ENCODE measurements around the gene HS3ST5.
A peak's percentile ranks its signal among the peaks of the same experiment; 100 is the strongest.
"Not testable (repeated sequence)": the region's sequence is repeated elsewhere in the genome, so short reads cannot be mapped to it uniquely, and the experiment has no call there.

Gene HS3ST5

DNA sequence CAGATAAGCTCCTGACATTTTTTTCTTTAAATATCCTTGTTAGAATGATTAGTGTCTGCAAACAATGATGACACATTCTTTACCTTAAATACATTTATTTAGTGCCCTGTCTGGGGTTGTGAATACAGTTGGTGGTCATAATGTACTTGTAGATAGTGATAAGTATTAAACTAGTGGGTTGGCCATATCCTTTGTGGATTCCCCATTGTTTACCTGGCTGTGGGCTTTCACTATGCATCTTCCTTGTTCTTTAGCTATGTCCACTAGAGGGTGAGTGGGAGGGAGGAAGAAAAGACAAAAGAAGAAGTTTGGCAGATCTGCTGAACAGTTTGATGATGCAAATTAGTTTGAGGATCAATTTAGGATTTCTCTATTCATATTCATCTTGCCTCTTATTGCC lies 15.7 kb downstream of the HS3ST5 start:
- no peak for DNase-seq

DNA sequence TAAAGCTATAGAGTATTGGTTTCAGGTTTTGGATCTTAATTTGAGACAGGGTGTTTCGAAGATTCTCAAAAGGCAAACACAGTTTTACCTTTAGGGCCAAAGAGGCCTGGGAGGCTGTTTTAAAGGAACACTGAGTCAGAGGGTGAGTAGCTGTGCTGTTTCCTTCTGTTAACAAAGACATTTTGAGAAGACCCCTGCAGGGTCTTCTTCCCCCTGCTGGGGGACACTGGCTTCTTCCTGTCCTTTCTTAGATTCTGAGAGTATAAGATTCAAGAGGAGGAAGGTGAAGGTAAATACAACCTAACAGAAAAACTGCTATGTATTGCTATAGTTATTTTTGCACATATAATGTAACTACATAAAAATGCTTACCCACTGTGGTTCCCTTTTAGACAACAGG lies 19.0 kb downstream of the HS3ST5 start:
- DNase-seq = no peak

DNA sequence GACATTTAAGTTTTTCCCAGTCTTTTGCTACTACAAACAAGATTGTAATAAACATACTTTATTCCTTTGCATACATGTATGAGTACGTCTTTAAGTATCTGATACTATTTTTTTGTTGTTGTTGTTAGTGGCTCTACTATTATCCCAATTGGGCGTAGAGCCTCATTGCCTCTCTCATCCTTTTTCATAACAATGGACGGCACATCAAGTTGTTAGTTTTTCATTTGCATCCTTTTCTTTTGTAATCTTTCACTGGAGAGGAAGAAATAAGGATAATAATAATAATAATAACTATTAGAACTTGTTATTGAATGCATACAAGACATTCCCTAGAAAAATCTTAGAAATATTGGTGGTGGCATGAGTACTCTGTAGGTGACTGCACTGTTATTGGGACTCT lies 23.1 kb downstream of the HS3ST5 start:
- no peak for DNase-seq

DNA sequence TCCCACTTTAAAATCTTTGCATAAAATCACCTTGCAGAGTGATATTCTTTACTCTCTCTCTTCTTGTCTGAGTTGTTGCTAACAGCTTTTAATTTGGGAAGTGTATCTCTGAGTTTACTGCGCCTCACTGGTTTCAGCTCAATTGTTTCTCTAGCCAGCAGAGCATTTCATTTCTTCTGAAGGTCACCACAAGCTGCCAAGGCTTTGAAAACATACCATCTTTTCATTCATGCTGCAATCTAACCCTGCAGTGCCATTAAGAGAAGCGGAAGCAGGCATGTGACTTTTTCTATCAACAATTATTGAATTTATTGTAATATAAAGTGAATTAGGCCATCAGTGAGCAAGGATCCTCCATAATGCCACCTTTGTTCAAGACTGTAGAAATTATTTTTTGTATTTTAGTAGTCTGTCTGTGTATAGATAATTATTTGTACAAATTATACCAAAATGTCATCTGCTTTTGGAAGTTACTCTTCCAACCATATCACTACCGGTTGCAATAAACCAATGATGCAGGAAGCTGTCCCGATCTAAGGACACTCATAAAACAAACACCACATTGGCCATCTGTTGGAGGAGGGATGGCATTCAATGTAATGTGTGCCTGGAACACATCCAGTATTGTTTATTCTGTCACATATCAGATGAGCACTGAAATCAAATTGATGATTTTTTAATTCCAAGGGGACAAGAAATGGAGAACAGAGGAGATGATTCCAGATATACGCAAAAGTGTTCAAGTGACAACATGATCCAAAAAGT lies 26.8 kb downstream of the HS3ST5 start:
- DNase-seq = no peak

DNA sequence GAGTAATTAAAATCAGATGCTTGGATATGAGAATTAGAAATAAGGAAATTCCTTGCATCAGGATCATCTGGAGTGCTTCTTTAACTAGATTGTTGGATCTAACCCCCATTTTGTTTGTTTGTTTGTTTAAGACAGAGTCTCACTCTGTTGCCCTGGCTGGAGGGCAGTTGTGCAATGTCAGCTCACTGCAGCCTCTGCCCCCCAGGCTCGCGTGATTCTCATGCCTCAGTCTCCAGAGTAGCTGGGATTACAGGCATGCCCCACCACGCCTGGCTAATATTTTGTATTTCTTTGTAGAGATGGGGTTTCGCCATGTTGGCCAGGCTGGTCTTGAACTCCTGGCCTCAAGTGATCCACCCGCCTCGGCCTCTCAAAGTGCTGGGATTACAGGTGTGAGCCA lies 29.0 kb downstream of the HS3ST5 start:
- DNase-seq = not testable (repeated sequence)

DNA sequence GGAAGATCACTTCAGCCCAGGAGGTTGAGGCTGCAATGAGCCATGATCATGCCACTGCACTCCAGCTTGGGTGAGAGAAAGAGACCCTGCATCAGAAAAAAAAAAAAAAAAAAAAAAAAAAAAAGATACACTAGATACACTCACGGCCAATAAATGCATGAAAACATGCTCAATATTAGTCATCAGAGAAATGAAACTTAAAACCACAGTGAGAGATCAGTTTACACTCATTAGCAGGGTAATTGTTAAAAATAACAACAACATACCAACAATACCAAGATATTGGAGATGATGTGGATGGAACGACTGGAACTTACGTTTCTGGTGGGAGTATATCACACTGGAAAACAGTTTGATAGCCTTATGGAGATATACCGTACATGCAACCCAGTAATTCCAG lies 29.9 kb downstream of the HS3ST5 start:
- no peak for DNase-seq

DNA sequence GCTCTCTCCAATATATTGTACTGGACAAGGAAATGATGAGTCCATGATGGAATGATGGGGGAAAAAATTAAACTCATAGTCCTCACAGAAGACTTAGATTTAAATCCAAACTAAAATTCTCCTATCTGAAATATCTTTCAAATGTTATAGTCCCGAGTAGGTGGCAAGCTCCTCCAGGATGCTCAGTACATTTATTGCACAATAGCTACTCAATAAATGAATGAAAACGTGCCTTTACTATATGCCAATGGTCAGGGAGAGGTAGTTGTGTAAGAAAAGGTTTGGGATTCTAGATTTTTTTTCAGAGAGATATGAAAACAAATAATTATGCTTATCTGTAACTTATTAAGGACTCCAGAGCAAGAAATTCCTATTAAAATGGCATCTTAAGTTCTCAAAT lies 32.8 kb downstream of the HS3ST5 start:
- DNase-seq = no peak

DNA sequence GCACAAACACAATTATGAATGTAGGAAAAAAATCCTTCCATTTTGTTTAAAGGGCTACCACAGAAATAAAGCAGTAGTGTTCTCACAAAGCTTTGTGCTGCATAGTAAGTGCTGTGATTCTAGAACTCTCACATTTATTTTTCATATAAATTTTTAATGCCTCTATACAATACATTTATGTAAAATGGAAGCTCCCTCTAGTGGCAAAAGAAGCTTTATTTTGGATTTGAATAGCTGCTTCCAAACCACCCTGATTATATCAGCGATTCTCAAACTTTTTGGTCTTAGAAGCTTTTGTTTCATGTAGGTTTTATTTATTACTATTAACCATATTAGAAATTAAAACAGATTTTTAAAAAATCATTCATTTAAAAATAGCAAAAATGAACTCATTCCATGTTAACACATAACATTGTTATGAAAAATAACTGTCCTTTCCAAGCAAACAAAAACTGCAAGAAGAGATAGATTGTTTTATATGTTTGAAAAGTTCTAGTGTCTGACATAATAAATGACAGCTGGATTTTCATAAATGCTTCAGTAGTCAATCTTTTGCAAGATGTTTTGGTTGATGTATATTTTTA lies 38.4 kb downstream of the HS3ST5 start:
- DNase-seq = no peak

DNA sequence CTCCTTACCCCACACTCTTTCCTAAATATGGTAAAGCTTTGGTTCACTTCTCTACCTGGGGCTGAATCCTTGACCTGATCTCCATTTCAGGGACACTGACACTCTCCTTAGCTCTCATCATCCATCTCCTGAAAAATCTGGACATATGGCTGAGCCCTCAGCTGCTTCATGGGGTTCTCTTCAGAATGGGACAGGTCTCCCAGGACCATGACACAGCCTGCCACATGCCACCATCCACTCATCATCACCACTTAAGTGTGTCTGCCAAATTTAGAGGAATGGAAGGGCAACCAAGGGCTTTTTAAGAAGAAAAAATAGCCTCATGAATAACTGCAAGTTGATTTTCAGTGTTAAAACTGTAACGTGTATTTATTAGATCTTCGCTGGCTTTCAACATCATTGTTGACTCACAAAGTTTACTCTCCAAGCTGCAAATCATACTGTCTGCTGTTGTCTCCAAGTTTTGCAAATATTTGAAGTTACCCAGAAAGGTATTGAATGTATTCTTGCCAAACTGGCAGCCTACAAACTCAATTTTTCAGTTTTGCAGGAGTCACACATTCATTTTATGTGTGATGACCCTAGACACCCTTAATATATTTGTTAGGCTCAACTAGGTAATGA lies 41.1 kb downstream of the HS3ST5 start:
- no peak for DNase-seq

DNA sequence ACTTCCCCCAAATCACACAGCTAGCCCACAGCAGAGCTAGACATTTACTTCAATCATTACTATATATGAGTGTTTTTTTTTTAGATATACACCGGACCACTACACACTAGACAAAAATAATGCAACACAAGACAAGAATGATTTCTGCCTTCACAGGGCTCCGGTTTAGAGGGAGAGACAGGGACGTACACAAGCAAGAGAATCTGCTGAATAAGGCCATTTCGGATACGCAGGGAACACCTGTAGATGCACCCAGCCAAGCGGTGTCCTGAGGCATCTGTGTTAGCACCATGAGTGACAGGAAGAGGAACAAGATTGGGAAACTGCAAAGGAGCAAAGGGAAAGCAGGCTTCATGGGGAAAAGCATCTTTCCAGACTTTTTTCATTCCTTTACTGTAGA lies 45.7 kb downstream of the HS3ST5 start:
- DNase-seq = no peak

DNA sequence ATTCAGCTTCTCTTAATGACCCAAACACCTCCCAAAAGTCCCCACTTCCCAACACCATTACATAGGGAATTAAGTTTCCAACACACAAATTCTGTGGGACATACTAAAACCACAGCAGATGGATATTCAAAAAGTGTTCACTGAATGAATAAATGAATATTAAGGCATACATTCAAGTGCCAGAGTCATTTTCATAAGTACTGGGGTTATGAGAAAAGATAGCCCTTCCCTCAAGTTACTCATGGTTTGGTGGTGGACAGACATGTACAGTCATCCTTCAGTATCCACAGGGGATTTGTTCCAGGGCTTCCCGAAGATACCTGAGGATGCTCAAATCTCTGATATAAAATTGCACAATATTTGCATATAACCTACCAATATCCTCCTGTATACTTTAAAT lies 50.4 kb downstream of the HS3ST5 start:
- no peak for DNase-seq

DNA sequence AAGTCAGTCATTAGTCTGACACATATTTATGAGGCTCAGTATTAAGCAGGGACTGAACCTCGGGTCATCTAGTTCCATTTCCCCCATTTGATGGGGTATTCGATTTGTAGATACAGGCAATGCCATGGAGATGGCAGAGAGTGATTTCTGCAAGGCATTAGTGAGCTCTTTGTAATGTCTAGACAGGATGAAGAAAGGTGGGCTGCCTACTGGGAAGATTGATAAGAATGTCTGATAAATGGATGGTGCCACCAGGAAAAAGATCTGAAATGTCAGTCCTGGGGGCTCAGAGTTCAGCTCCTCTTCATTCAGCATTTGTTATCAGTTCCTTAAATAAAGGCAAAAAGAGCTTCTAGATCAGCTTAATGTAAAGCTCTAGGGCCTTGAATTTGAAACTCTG lies 51.4 kb downstream of the HS3ST5 start:
- DNase-seq = no peak

DNA sequence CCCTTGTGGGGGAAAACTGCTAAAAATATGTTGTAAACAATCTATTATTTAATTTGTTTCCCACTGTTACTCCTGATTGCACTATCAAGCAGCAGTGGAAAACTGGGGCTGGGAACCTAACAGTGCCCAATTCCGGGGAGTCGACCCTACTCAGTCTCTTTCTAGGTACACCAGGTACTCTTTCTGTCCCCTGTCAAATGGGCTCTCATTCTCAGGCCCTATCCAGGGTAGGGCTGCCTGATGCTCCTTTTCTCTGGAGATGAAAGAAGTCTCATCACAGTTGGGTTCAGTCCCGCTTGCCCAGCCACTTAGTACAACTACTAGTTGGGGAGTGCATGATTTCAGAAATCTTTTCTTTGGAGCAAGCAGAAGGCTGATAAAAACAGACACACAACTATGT lies 52.0 kb downstream of the HS3ST5 start:
- no peak for DNase-seq

DNA sequence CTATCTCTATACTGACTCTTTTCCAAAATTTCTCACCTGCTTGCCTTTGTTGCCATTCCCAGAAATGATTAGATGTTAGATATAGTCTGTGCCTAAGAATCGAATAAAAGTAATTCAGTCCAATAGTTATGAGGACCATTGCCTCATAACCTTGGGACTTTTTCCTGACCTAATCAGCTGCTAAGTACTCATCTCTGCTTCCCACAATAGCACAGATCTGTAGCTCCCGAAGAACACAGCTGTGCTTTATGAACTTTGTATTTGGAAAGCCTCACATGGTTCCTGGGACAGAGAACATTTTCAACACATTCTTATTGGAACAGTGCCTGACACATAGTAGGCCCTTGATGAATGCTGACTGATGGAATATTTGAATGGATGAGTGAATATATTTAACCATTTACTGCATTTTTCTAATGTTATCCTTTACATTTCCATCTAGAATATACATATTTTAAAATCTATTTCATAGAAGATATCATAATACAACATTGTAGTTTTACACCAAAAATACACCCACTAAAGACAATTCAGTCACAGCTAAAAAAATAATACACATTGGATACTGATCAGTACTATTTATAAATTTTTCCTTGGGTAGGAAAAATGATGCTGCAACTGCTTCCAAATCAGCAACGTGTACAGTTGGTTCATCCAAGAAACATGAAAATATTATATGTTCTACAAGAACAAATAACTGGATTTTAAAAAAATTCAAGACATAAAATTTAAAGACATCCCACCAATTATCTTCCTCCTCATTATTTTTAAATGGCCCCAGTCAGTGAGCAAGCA lies 53.9 kb downstream of the HS3ST5 start:
- DNase-seq = no peak

DNA sequence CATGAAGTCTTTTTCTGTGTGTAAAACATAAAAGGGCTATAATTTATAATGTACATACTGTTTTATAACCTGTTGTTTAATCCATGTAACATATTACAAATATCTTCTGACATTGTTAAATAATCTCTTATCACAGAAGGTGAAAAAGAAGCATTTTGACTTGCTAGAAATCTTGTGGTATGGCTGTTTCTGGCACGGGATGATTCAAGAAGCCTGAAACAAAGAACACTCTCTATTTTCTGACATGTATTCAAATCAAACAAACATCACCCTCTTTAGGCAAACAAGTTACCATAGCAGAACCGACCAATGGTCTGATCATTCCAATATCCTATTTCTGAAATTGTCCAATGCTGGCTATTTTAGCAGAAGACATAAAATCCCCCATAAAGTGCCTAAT lies 55.4 kb downstream of the HS3ST5 start:
- DNase-seq = no peak

DNA sequence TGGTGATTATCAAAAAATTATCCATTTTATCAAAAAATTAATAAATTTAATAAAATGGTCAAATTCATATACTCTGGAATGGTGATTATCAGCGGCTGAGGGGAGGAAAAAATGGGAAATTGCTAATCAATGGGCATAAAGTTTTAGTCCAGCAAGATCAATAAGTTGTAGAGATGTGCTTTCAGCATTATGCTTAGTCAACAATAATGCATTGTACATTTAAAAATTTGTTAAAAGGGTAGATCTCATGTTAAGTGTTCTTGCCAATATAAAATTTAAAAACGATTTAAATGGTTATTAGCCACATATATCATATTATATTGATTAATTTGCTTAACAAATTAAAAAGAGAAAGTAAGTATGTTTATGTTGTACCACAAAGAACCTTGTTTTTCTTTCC lies 56.6 kb downstream of the HS3ST5 start:
- no peak for DNase-seq

DNA sequence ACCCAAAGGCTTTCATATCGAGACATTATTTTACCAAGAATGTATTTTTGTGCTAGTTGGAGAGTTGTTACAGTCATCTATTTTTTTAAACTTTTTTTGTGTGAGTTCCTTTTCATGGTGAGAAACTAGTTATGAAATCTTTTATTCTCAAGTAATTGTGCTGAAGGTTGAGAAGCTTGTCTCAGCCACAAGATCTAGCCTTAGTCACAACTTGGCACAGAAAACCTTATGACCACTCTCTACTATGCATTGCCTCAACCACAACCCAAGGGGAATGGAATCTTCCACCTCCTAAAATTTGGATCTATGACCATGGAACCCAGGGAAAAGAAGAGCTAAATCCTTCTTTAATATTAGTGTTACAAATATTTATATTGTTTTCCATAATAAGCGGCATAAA lies 58.5 kb downstream of the HS3ST5 start:
- no peak for DNase-seq

DNA sequence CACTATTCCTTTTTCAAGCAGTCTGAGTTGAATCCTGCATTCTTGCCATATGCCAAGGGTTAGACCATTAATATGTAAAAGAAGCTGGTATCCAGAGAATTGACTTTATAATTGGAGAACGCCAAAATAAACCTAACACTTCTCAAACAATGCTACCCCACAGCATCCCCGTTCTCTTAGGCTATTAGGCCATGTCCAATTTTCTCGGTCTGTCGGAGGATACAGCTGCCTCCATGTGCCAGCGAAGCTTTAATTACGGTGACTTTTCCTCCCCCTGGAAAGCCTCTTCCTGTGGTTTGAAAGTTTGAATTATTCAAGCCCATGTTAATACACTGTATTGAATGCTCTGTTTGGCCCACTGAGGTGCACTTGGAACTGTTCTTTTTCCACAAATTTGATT lies 60.5 kb downstream of the HS3ST5 start:
- no peak for DNase-seq

DNA sequence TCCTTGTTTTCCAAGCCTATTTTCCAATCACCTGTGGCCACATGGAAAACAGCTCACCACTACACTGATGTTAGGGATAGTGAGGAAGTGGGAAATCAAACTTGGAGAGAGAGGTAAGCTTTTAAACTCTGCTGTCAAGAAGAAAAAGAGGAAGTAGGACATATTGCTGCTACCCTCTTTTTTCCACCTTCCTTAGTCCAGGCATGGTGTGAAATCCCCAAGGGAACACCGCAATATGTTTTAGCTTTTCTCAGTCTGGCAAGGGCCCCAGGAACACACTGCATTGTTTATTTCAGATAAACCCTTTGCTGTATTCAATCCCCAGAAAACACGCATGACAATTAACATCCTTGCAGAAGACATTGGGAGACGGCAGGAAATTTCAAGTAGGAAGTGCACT lies 61.3 kb downstream of the HS3ST5 start:
- DNase-seq = no peak

DNA sequence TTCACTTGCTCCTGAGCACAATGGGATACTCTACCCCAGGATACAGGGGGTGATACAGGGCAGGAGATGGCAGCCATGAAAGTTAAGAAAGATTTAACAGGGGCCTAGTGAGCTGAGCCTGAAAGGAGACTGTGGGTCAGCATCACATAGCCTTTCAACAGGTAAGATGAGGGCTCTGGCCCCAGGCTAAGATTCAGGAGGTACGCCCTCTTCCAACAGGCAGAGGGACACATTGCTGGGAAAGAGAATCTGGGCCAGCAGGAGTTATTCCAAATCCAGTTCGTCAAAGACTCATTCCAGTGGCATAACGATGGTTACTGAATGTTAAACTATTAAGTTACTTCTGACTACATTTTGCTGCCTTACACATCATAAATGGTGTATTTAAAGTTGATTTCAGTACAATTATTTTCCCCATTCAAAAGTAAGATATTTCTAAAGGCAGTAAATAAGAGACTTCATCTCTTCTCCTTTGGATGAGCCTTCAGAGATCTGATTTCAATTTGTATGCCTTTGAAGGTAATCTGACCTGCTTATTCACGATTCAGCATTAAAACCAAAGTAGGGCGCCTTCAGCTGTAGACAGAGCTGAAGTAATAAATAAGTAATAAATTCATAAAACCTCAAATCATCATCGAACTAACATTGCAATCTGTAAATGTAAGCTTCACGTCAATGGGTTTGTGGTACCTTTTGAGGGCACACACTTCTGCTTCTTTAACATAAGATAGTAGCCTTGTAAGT lies 62.4 kb downstream of the HS3ST5 start:
- no peak for DNase-seq

DNA sequence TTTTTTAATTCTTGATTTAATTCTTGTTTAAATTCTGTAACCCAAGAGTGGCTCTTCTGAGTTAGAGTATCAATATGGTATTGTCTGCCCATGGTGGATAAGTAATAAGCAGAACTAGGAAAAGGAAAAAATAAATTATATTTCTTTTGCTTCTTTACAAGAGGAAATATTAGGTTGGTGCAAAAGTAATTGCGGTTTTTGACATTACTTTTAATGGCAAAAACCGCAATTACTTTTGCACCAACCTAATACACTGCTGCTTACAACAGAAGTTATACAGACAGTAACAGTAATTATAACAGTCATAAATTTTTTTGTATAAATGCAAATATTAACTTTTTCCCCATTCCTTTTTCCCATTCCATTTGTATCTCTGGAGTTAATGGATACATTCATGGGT lies 65.6 kb downstream of the HS3ST5 start:
- DNase-seq = no peak

DNA sequence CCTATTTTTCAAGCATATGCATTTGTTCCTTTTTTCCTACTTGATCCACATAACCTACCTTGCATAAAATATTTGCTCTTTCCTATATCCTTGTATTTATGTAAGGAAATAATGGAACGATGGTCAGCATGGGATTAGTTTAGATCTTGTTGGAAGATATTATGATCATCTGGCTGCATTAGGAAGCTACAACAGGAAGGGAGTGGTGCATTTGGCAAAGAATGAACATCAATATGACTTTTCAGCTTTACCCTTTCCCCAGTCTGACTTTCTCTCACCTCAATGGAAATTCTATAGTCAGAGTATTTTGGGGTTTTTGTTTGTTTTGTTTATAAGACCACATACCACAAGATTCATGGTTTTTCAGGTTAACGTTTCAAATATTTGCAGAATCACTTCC lies 66.0 kb downstream of the HS3ST5 start:
- peak; percentile 2 for DNase-seq

DNA sequence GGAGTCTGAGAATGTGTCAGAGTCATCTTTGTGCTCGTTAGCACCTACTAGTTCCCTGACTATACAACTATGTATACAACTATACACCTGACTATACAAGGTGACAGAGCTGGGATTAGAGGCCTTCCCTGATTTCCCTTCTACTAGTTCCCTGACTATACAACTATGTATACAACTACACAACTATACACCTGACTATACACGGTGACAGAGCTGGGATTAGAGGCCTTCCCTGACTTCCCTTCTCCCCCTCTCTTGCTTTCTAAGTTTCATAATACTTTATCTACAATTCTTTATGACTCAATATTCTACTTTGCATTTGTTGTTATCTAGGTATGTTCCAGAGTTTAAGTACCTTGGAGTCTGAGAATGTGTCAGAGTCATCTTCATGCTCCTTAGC lies 68.0 kb downstream of the HS3ST5 start:
- DNase-seq = no peak
